ENCODE data around the gene NFAM1.

The NFAM1 gene

DNA sequence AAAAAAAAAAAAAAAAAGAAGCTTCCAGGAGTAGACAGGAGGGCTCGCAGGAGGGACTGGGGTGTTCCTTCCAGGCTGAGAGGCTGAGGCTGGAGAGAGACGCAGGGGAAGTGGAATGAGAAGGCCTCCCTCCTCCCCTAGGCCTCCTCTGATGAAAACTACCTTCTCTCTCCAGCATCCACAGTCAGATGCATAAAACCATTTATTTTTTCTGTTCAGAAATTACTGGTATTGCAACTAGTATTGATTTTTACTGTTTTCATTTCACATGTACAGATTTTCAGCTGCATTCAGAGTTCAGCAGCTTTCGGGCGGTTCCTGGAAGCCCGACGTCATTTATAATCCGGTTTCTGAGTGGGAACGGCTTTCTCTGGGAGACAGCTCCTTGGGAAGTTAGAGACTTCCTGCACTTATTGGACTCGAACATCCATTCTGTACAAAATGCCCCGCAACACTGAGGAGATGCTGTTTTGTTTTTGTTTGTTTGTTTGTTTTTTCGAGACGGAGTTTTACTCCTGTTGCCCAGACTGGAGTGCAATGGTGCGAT is 6.9 kb upstream of the NFAM1 start:
- Histone ChIP-seq H3K36me3 (ENCODE audit: control insufficient read depth, insufficient read depth, low read length) (no peaks in the 10 kb centered on the region), H3K27ac (ENCODE audit: low read depth, low read length, severe bottlenecking) (no peak overlapping the region), H3K9me3 (ENCODE audit: control insufficient read depth, low read length) (no peaks in the 10 kb centered on the region), H3K4me3 (ENCODE audit: extremely low read depth, insufficient read depth, low read length, poor library complexity, severe bottlenecking) (no peak overlapping the region), H3K4me1 (ENCODE audit: control insufficient read depth, insufficient read depth, low read length, poor library complexity, severe bottlenecking) (peaks cover 3% of the 10 kb centered on the region)
- WGBS, 2 experiments (ENCODE audit: insufficient coverage in 2 of 2) = 86 to 95% methylated on average over 10 to 11 of the region's 13 CpGs

DNA sequence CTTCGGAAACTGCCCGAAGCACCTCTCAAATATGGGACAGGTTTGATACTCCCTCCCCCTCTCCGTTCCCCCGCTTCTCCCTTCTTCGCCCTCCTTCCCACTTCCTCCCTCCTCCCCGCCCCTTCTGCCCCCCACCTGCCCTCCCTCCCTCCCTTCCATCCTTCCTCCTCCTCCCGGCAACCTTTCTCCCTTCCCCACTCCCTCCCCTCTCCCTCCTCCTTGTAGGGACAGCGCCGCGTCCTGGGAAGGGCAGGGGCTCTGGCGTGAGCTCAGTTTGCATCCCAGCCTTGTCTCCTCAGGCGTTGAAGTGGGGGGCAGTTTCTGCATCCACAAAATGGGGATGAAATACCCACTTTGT is 6.1 kb upstream of the NFAM1 start:
- Histone ChIP-seq H3K9me3 (ENCODE audit: control insufficient read depth, low read length) (no peaks in the 10 kb centered on the region), H3K36me3 (ENCODE audit: control insufficient read depth, insufficient read depth, low read length) (no peaks in the 10 kb centered on the region), H3K27ac (ENCODE audit: low read depth, low read length, severe bottlenecking) (no peak overlapping the region), H3K4me1 (ENCODE audit: control insufficient read depth, insufficient read depth, low read length, poor library complexity, severe bottlenecking) (no peaks in the 10 kb centered on the region), H3K4me3 (ENCODE audit: extremely low read depth, insufficient read depth, low read length, poor library complexity, severe bottlenecking) (peak overlapping the region; percentile 37)
- 0 to 7% methylated on average over 4 to 5 of the region's 12 CpGs for WGBS, 2 experiments (ENCODE audit: insufficient coverage in 2 of 2)

DNA sequence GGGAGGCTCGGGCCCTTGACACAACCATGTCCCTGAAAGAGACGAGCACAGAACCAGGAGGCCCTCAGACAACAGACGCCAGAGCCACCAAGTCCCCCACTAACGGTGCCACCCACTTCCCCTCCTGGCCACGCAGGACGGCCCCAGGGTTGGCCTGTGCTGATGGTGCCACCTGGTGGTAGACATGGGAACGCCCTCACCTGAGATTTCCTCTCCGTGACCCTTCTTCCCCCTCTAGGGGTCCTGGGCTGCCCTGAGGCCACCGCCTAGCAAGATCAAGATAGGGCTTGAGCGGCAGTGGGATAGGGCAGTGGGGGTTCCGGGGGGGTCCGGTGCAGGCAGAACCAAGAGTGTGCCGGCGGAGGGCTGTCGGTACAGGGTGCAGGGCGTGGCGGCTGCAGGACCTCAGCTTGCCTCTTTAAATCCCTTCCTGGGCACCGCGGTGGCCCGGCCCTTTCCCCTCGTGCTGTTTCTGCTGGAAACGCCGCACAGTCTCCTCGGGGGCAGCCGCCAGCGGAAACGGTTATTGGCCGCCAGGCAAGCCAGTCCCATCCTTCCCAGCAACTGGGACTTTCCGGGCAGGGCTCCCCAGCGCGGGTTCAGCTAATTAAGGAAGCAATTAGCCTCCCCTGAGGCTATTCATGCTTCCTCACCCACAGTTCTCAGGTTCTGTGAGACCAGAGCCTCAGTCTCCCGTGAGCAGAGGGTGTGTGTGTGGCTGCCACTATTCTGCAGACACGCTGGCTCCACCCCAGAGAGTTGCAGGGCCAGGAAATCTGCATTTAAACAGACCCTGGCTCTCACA is 5.5 kb upstream of the NFAM1 start:
- Histone ChIP-seq H3K27ac (ENCODE audit: low read depth, low read length, severe bottlenecking) (no peak overlapping the region), H3K4me1 (ENCODE audit: control insufficient read depth, insufficient read depth, low read length, poor library complexity, severe bottlenecking) (no peaks in the 10 kb centered on the region), H3K9me3 (ENCODE audit: control insufficient read depth, low read length) (no peaks in the 10 kb centered on the region), H3K4me3 (ENCODE audit: extremely low read depth, insufficient read depth, low read length, poor library complexity, severe bottlenecking) (peak overlapping the region; percentile 37), H3K36me3 (ENCODE audit: control insufficient read depth, insufficient read depth, low read length) (no peaks in the 10 kb centered on the region)
- WGBS, 2 experiments (ENCODE audit: insufficient coverage in 2 of 2) = 2 to 3% methylated on average over 23 to 26 of the region's 33 CpGs

DNA sequence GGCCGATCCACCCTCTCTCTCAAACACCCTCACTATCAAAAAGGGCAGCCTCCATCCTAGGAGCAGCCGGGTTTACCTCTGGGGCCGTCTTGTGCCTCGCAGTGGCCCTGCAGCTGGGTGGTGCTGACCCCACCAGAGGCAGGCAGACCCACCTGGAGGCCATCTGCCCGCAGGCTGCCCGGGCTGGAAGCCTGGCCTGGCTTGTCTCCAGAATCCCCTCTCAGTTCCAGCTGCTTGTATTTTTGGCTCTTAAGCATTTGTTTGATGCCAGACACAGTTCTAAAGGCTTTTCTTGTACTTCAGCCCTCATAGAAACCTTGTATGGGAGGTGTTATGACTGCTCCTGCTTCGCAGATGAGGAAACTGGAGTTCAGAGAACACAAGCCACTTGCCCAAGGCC is 4.2 kb upstream of the NFAM1 start:
- Histone ChIP-seq H3K36me3 (ENCODE audit: control insufficient read depth, insufficient read depth, low read length) (no peaks in the 10 kb centered on the region), H3K27ac (ENCODE audit: low read depth, low read length, severe bottlenecking) (no peak overlapping the region), H3K4me3 (ENCODE audit: extremely low read depth, insufficient read depth, low read length, poor library complexity, severe bottlenecking) (no peak overlapping the region), H3K9me3 (ENCODE audit: control insufficient read depth, low read length) (no peaks in the 10 kb centered on the region), H3K4me1 (ENCODE audit: control insufficient read depth, insufficient read depth, low read length, poor library complexity, severe bottlenecking) (no peaks in the 10 kb centered on the region)
- WGBS, 2 experiments (ENCODE audit: insufficient coverage in 2 of 2) = 80 to 85% methylated on average over 5 to 6 of the region's 7 CpGs

DNA sequence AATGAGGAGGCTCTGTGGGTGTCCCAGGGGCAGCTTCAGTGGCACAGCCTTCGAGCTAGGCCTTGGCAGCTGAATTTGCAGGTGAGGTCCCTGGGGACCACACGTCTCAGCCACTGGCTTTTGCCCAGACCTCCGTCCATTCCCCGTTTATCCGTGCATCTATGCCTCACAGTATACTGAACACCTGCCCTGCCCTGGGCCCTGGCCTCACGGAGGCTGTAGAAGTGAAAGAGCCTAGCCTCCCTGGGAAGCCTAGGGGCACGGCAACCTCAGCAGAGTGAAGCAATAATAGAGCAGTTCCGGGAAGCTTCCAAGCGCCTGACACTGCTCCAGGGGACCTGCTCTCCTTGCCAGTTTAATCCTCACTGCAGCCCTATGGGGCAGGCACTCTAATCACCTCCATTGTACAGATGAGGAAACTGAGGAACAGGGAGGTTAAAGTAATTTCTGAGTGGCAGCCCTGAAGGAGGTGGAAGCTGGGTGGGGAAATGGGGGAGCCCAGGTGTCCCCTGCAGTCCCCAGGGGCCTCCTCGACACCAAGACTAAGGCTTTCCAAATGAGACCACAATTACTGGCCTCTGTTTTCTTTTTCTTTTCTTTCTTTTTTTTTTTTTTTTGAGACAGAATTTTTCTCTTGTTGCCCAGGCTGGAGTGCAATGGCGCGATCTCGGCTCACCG is 2.7 kb upstream of the NFAM1 start:
- 82 to 86% methylated on average over 10 of the region's 14 CpGs for WGBS, 2 experiments (ENCODE audit: insufficient coverage in 2 of 2)

DNA sequence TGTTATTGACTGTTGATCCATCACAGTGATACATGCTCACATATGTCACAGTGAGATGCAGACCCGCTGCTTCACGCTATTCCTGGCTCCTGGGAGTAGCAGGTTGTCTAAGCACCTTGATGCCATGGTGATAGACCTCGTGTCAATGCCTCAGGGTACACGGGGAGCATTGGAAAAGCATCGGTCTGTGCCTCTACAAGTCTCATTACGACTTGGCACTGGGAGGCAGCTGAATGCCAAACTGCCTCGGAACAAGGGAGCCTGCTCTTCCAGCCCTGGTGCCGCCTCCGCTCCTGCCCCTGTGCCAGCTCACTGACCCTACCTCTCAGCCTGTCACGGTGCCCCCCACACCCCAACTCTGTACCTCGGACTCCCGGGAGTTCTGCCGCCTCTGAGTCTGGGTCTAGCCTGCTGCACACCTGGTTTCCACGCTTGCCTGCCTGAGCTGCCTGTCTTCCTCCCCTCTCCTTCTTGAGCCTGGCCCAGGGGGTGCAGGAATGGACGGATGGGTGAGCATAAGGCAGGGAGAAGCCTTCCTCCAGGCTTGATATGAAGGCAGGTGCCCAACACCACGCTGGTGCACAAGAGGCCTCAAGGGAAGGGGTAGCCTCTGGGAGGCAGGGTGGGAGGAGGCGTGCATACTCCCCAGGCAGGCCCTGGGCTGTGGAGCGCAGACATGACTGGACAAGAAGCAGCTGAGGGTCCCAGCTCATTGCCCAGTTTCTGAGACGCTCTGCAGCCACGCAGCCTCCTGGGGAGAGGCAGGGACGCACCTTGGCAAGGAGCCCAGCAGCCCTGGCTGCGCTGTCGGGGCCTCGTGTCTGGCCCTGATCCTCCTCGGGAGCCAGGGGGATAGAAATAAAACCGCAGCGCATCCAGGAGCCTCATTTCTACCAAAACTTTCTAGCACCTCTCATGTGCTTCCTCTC is 1.8 kb upstream of the NFAM1 start:
- WGBS, 2 experiments (ENCODE audit: insufficient coverage in 2 of 2) = 81 to 84% methylated on average over 18 to 25 of the region's 27 CpGs
- Histone ChIP-seq H3K9me3 (ENCODE audit: control insufficient read depth, low read length) (no peaks in the 10 kb centered on the region), H3K4me1 (ENCODE audit: control insufficient read depth, insufficient read depth, low read length, poor library complexity, severe bottlenecking) (peaks cover 8% of the 10 kb centered on the region), H3K36me3 (ENCODE audit: control insufficient read depth, insufficient read depth, low read length) (no peaks in the 10 kb centered on the region), H3K4me3 (ENCODE audit: extremely low read depth, insufficient read depth, low read length, poor library complexity, severe bottlenecking) (no peak overlapping the region), H3K27ac (ENCODE audit: low read depth, low read length, severe bottlenecking) (no peak overlapping the region)

More for the DNA sequence above, 2.7 kb upstream of the NFAM1 start:
- peaks cover 8% of the 10 kb centered on the region for H3K4me1 ChIP-seq (ENCODE audit: control insufficient read depth, insufficient read depth, low read length, poor library complexity, severe bottlenecking)
- H3K4me3 ChIP-seq (ENCODE audit: extremely low read depth, insufficient read depth, low read length, poor library complexity, severe bottlenecking) = no peak overlapping the region
- H3K9me3 ChIP-seq (ENCODE audit: control insufficient read depth, low read length) = no peaks in the 10 kb centered on the region
- H3K36me3 ChIP-seq (ENCODE audit: control insufficient read depth, insufficient read depth, low read length) = no peaks in the 10 kb centered on the region
- no peak overlapping the region for H3K27ac ChIP-seq (ENCODE audit: low read depth, low read length, severe bottlenecking)

DNA sequence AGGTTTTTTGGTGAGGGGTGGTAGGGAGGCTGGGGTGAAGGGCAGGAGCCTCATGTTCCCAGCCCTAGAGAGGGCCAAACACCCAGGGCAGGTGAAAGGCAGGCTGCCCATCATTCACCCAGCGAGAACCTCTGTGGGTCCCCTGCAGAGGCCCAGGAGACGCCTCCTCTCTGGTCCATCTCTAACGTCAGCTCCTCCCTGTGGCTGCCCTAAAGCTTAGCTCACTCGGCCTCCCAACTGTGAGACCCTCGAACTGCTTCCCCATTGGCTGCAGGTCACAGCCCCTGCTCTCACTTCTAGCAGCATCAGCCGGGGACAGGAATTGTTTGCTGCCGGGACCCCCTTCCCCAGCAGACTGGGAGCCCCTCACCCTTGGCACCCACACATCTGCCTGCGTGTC is 615 bp upstream of the NFAM1 start:
- peaks cover 8% of the 10 kb centered on the region for H3K4me1 ChIP-seq (ENCODE audit: control insufficient read depth, insufficient read depth, low read length, poor library complexity, severe bottlenecking)
- no peak overlapping the region for H3K27ac ChIP-seq (ENCODE audit: low read depth, low read length, severe bottlenecking)
- no peaks in the 10 kb centered on the region for H3K36me3 ChIP-seq (ENCODE audit: control insufficient read depth, insufficient read depth, low read length)
- no peaks in the 10 kb centered on the region for H3K9me3 ChIP-seq (ENCODE audit: control insufficient read depth, low read length)
- 35 to 41% methylated on average over 5 of the region's 8 CpGs for WGBS, 2 experiments (ENCODE audit: insufficient coverage in 2 of 2)
- H3K4me3 ChIP-seq (ENCODE audit: extremely low read depth, insufficient read depth, low read length, poor library complexity, severe bottlenecking) = no peak overlapping the region

DNA sequence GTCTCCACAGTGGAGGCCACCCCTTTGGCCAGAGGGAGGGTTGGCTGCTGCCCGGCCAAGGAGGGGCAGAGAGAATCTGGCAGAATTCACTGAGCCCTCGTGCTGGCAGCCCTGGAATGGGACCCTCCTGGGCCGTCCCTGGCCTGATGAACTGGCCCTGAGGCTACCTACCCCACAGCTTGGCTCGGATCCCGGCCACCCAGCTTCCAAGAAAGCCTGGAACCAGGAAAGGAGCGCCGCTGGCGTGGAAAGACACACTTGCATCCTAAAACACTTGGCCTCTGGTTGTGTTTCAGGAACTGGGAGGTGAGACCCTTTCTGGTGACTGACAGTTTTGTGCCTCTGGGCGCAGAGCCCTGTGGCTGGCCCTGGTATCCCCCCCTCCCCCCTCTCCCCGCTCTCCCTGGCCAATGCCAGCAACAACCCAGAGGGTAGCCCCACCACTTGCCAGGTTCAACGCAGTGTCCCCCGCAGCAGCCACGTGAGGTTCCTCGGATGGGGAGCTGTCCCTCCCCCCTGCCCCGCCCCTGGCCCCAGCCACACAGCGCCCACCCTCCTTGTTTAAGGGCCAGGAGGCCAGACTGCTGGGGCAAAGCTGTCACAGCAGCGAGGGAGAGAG is 693 bp downstream of the NFAM1 start:
- Histone ChIP-seq H3K9me3 (ENCODE audit: control insufficient read depth, low read length) (no peaks in the 10 kb centered on the region), H3K27ac (ENCODE audit: low read depth, low read length, severe bottlenecking) (no peak overlapping the region), H3K36me3 (ENCODE audit: control insufficient read depth, insufficient read depth, low read length) (no peaks in the 10 kb centered on the region), H3K4me3 (ENCODE audit: extremely low read depth, insufficient read depth, low read length, poor library complexity, severe bottlenecking) (no peak overlapping the region), H3K4me1 (ENCODE audit: control insufficient read depth, insufficient read depth, low read length, poor library complexity, severe bottlenecking) (peaks cover 8% of the 10 kb centered on the region)
- 45 to 52% methylated on average over 9 to 13 of the region's 17 CpGs for WGBS, 2 experiments (ENCODE audit: insufficient coverage in 2 of 2)

DNA sequence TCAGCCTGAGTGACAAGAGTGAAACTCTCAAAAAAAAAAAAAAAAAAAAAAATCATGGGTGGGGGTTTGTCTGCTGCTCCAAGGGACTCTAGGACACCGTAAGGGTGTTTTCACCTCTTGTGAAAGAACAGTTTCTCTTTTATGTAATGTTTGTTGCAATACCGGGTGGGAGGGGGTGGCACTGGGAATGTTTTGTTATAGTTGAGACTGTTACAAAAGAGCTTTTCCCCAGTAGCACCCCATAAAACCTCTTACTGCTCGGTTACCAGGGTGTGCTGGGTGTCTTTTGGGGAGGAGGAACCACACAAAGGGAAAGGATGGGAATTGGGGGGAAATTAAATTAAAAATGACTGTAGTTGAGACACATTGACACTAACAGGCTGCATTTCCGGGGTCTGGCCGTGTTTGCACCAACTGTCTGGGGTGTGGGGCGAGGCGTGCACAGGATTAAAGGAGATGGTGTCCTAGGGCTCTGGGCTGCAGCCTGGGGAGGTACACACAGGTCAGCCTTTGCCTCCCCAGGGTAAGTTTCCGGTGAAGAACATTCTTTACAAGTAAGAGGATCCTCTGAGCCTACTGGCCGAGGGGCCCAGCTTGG is 1.6 kb downstream of the NFAM1 start:
- Histone ChIP-seq H3K27ac (ENCODE audit: low read depth, low read length, severe bottlenecking) (no peak overlapping the region), H3K4me1 (ENCODE audit: control insufficient read depth, insufficient read depth, low read length, poor library complexity, severe bottlenecking) (peaks cover 8% of the 10 kb centered on the region), H3K4me3 (ENCODE audit: extremely low read depth, insufficient read depth, low read length, poor library complexity, severe bottlenecking) (no peak overlapping the region), H3K9me3 (ENCODE audit: control insufficient read depth, low read length) (no peaks in the 10 kb centered on the region), H3K36me3 (ENCODE audit: control insufficient read depth, insufficient read depth, low read length) (no peaks in the 10 kb centered on the region)
- 79 to 82% methylated on average over 6 of the region's 9 CpGs for WGBS, 2 experiments (ENCODE audit: insufficient coverage in 2 of 2)

DNA sequence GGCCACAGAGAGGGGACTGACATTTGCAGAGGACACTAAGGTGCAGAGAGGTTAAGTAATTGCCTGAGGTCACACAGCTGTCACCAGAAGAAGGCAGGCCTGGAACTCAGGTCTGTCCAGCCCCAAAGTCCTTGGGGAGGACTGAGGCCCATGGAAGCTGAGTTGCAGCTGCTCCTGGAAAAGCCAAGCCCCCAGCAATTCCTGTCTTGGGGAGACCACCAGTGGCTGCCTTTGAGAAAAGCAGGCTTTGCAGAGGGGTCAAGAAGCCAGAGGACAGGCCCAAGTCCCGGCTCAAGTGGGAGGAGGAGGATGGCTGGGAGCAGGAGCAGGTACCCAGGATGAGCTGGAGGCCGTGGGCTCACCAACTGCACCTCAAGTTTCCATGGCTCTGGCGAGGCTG is 3.4 kb downstream of the NFAM1 start:
- no peaks in the 10 kb centered on the region for H3K9me3 ChIP-seq (ENCODE audit: control insufficient read depth, low read length)
- no peak overlapping the region for H3K4me3 ChIP-seq (ENCODE audit: extremely low read depth, insufficient read depth, low read length, poor library complexity, severe bottlenecking)
- peaks cover 8% of the 10 kb centered on the region for H3K4me1 ChIP-seq (ENCODE audit: control insufficient read depth, insufficient read depth, low read length, poor library complexity, severe bottlenecking)
- H3K36me3 ChIP-seq (ENCODE audit: control insufficient read depth, insufficient read depth, low read length) = no peaks in the 10 kb centered on the region
- H3K27ac ChIP-seq (ENCODE audit: low read depth, low read length, severe bottlenecking) = no peak overlapping the region
- 82 to 91% methylated on average over 3 of the region's 3 CpGs for WGBS, 2 experiments (ENCODE audit: insufficient coverage in 2 of 2)
